HepG2 (cell line): ENCODE data around the gene ACTRT2. TPM values are rescaled to one million over a fixed set of nuclear protein-coding genes. Genes with fewer than 3 reads are reported as not detected.

Experiments
- ATF4 ChIP-seq, 2 experiments: fragments of 450-650 bp in 1 of 2; sonication (generic) in 1 of 2; formaldehyde crosslinking; IDR thresholded peaks; 2 replicates each; pipeline versions ENCODE4 v1.5.0 to v1.8.0; 2020 to 2022; ENCODE audit warnings: mild to moderate bottlenecking in 1 of 2, missing genetic modification reagents in 1 of 2
- ETV5 ChIP-seq: IDR thresholded peaks from 2 replicates; pipeline ENCODE4 v1.6.1; 2018; ENCODE audit warnings: missing biosample characterization, missing genetic modification reagents, inconsistent platforms, borderline replicate concordance
- HBP1 ChIP-seq: IDR thresholded peaks from 2 replicates; pipeline ENCODE4 v1.6.1; 2016; ENCODE audit warnings: low read depth, control low read depth
- KAT2B ChIP-seq: fragments of 150-350 bp; IDR thresholded peaks from 2 replicates; pipeline ENCODE4 v1.6.1; 2014; ENCODE audit warnings: low read depth, low read length, borderline replicate concordance
- MEIS2 ChIP-seq: sonication (generic); formaldehyde crosslinking; IDR thresholded peaks from 2 replicates; pipeline ENCODE4 v1.9.0; 2021; ENCODE audit warnings: mild to moderate bottlenecking, missing genetic modification reagents
- RARA ChIP-seq: IDR thresholded peaks from 2 replicates; pipeline ENCODE4 v1.6.1; 2016; ENCODE audit warnings: missing genetic modification reagents, missing compliant biosample characterization
- SMC3 ChIP-seq: IDR thresholded peaks from 2 replicates; pipeline ENCODE4 v1.6.1; 2011; ENCODE audit warnings: low read length, improper control_type of control experiment
- ZBTB37 ChIP-seq: sonication (generic); formaldehyde crosslinking; IDR thresholded peaks from 2 replicates; pipeline ENCODE4 v1.4.0; 2020; ENCODE audit warnings: mild to moderate bottlenecking, missing genetic modification reagents
- ZBTB49 ChIP-seq: sonication (generic); formaldehyde crosslinking; IDR thresholded peaks from 2 replicates; pipeline ENCODE4 v1.4.0; 2020; ENCODE audit warnings: missing genetic modification reagents, borderline replicate concordance
- ZFP41 ChIP-seq: sonication (generic); formaldehyde crosslinking; IDR thresholded peaks from 2 replicates; pipeline ENCODE4 v1.4.0; 2020; ENCODE audit warnings: mild to moderate bottlenecking, missing genetic modification reagents, borderline replicate concordance
- ZNF124 ChIP-seq: sonication (generic); formaldehyde crosslinking; IDR thresholded peaks from 2 replicates; pipeline ENCODE4 v1.4.0; 2020; ENCODE audit warnings: missing genetic modification reagents
- ZNF264 ChIP-seq: sonication (generic); formaldehyde crosslinking; IDR thresholded peaks from 2 replicates; pipeline ENCODE4 v1.4.0; 2020; ENCODE audit warnings: missing genetic modification reagents
- ZNF326 ChIP-seq: sonication (generic); formaldehyde crosslinking; IDR thresholded peaks from 2 replicates; pipeline ENCODE4 v1.4.0; 2020; ENCODE audit warnings: missing genetic modification reagents, borderline replicate concordance
- ZNF333 ChIP-seq: sonication (generic); formaldehyde crosslinking; IDR thresholded peaks from 2 replicates; pipeline ENCODE4 v1.4.0; 2020; ENCODE audit warnings: mild to moderate bottlenecking, missing genetic modification reagents, borderline replicate concordance
- ZNF557 ChIP-seq: sonication (generic); formaldehyde crosslinking; IDR thresholded peaks from 2 replicates; pipeline ENCODE4 v1.4.0; 2020; ENCODE audit warnings: missing genetic modification reagents
- ZNF607 ChIP-seq: sonication (generic); formaldehyde crosslinking; IDR thresholded peaks from 2 replicates; pipeline ENCODE4 v1.5.1; 2020; ENCODE audit warnings: missing genetic modification reagents, mild to moderate bottlenecking, borderline replicate concordance
- ZNF747 ChIP-seq: sonication (generic); formaldehyde crosslinking; IDR thresholded peaks from 2 replicates; pipeline ENCODE4 v1.8.1; 2023; ENCODE audit warnings: missing genetic modification reagents, mild to moderate bottlenecking, borderline replicate concordance
- ZNF770 ChIP-seq: sonication (generic); formaldehyde crosslinking; IDR thresholded peaks from 2 replicates; pipeline ENCODE4 v1.5.0; 2020; ENCODE audit warnings: mild to moderate bottlenecking, missing genetic modification reagents
- polyA plus RNA-seq, 8 experiments: library from polyadenylated mRNA; depleted of rRNA in 3 of 8; stranded (reverse) in 7 of 8; unstranded in 1 of 8; fragments of >200 nt; fragmentation: Illumina TruSeq in 4 of 8; extraction: Trizol in 4 of 8; gene quantifications; 2 replicates each; pipeline versions ENCODE4 v1.2.1 to v1.2.3, GENCODE V29; 2011 to 2016; ENCODE audit warnings: low read depth in 4 of 8, missing spikeins in 1 of 8, mixed read lengths in 1 of 8; ENCODE audit not compliant: insufficient read depth in 1 of 8
- total RNA-seq, 5 experiments: library from RNA; depleted of rRNA; stranded (reverse); fragments of >200 nt; fragmentation: Illumina TruSeq; extraction: Trizol; gene quantifications; 2 replicates each; pipeline ENCODE4 v1.2.3, GENCODE V29; 2016; ENCODE audit warnings: low read depth in 1 of 5

ACTRT2 gene
- total and polyA plus RNA-seq, 2 of the 13 experiments (the other 11 are each of a cell fraction or from before 2014, with no cell fraction given): not detected

GRCh38 chr1:3070644-3071564 is 49.6 kb downstream of the ACTRT2 start (continued):
- TF ChIP-seq ATF4 (CRISPR knock-in tag; IDR thresholded peaks at IDR 0.05): no peak
- 0 out of 2 replicates have a peak, but pooled peaks have one; percentile 56 for TF ChIP-seq ZNF557 (CRISPR knock-in tag)
- TF ChIP-seq ZNF333 (CRISPR knock-in tag): no peak
- peak; percentile 37; the same call in 1 of the 2 replicates for TF ChIP-seq RARA (CRISPR knock-in tag)
- TF ChIP-seq ZBTB37: no peak
- TF ChIP-seq ZNF770 (CRISPR knock-in tag): 0 out of 2 replicates have a peak, but pooled peaks have one; percentile 38
- TF ChIP-seq ZBTB49 (CRISPR knock-in tag): no peak
- no peak for TF ChIP-seq KAT2B
- no peak for TF ChIP-seq HBP1 (CRISPR knock-in tag)
- TF ChIP-seq ZFP41 (CRISPR knock-in tag): no peak
- no peak for TF ChIP-seq MEIS2
- TF ChIP-seq ZNF124 (CRISPR knock-in tag): no peak
- no peak for TF ChIP-seq ZNF326 (CRISPR knock-in tag)
- no peak for TF ChIP-seq ZNF747 (CRISPR knock-in tag)
- TF ChIP-seq ZNF264 (CRISPR knock-in tag): no peak
- TF ChIP-seq ZNF607: 0 out of 2 replicates have a peak, but pooled peaks have one; percentile 35
- TF ChIP-seq ETV5 (CRISPR knock-in tag): no peak
- TF ChIP-seq SMC3: no peak
